SH-SY5Y (cell line): ENCODE data around the gene TTF2.

Experiments
- GATA2 ChIP-seq: IDR thresholded peaks from 2 replicates; pipeline ENCODE4 v1.6.1; 2011; ENCODE audit warnings: mild to moderate bottlenecking, low read depth, low read length
- GATA3 ChIP-seq: IDR thresholded peaks from 2 replicates; pipeline ENCODE4 v1.6.1; 2011; ENCODE audit warnings: low read depth, mild to moderate bottlenecking, low read length, moderate library complexity

DNA sequence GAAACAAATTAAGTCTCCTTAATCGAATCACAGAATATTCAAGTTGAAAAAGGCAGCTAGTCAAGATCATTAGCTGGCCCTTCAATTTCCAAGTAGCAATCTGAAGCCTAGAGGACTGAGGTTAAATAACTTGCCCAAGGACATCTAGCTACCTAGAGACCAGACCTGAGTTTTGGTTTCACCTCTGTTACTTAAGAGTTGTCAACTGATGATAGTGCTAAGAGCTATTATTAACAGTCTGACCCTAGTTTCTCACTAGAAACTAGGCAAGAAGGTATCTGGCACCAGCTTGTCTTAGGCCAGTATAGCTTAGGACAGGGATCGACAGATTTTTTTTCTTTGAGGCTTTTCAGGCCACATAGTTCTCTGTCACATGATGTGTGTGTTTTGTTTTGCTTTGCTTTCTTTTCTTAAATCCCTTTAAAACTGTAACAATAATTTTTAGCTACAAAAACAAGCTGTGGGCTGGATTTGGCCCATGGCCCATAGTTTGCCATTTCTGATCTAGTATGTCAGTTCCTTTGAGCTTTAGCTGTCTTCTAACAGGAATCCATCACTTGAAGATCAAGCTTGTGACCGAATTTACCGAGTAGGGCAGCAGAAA is 38.3 kb downstream of the TTF2 start:
- TF ChIP-seq GATA3 (no peak), GATA2 (no peak)
